NCI-H446 treated with DMSO at 0.1 percent for 48 hours (cell line): Measurements from ENCODE around the gene LPP.

Experiments
- DNase-seq: peaks from one replicate; lab custom pipeline; 2025; lab: John Stamatoyannopoulos, UW

Gene LPP

GRCh38 chr3:188170461-188171459 is 16.8 kb downstream of the LPP start:
- DNase-seq, result no peak

GRCh38 chr3:188171682-188172467 is 17.9 kb downstream of the LPP start:
- no peak for DNase-seq

- no peak for DNase-seq
Observed at GRCh38 chr3:188174317-188175044, 20.5 kb downstream of the LPP start.

GRCh38 chr3:188176476-188176875 is 22.5 kb downstream of the LPP start:
- DNase-seq, result no peak

- no peak for DNase-seq
Observed at GRCh38 chr3:188176884-188177283, 22.9 kb downstream of the LPP start.

GRCh38 chr3:188177721-188178120 is 23.8 kb downstream of the LPP start:
- DNase-seq, result no peak

GRCh38 chr3:188178293-188178936 is 24.5 kb downstream of the LPP start:
- no peak for DNase-seq

- DNase-seq, result no peak
Observed at GRCh38 chr3:188179006-188179966, 25.3 kb downstream of the LPP start.

- DNase-seq, result no peak
Observed at GRCh38 chr3:188180114-188180513, 26.2 kb downstream of the LPP start.

- DNase-seq, result no peak
Observed at GRCh38 chr3:188183452-188183851, 29.5 kb downstream of the LPP start.

GRCh38 chr3:188184160-188184559 is 30.2 kb downstream of the LPP start:
- DNase-seq, result no peak

GRCh38 chr3:188184649-188185048 is 30.7 kb downstream of the LPP start:
- no peak for DNase-seq

- no peak for DNase-seq
Observed at GRCh38 chr3:188185717-188186251, 31.8 kb downstream of the LPP start.

- DNase-seq, result no peak
Observed at GRCh38 chr3:188187053-188187452, 33.1 kb downstream of the LPP start.

GRCh38 chr3:188188911-188189310 is 35.0 kb downstream of the LPP start:
- DNase-seq, result no peak

GRCh38 chr3:188191460-188191859 is 37.5 kb downstream of the LPP start:
- DNase-seq, result no peak

GRCh38 chr3:188192034-188192433 is 38.1 kb downstream of the LPP start:
- no peak for DNase-seq

GRCh38 chr3:188194332-188194731 is 40.4 kb downstream of the LPP start:
- no peak for DNase-seq

- DNase-seq, result no peak
Observed at GRCh38 chr3:188196232-188196990, 42.5 kb downstream of the LPP start.
